Activated CD8-positive, alpha-beta memory T cell treated with anti-CD3 and anti-CD28 coated beads, Interleukin-2, amount 50 U/mL, for 4 hours (primary cell): ENCODE results near the gene CD3E.

Source experiments
- DNase-seq: peaks from one replicate; pipeline ENCODE4 v3.0.0-alpha.2; 2020

Gene CD3E

DNA sequence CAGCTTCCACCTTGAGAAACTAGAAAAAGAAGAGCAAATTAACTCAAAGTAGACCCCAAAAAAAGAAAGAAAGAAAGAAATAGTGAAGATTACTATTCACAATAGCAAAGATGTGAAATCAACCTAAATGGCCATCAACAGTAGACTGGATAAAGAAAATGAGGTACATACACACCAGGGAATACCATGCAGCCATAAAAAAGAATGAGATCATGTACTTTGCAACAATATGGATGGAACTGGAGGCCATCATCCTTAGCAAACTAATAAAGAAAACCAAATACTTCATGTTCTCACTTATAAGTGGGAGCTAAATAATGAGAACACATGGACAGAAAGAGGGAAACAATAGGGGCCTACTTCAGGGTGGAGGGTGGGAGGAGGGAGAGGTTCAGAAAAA lies 24.2 kb downstream of the CD3E start:
- no peak for DNase-seq

DNA sequence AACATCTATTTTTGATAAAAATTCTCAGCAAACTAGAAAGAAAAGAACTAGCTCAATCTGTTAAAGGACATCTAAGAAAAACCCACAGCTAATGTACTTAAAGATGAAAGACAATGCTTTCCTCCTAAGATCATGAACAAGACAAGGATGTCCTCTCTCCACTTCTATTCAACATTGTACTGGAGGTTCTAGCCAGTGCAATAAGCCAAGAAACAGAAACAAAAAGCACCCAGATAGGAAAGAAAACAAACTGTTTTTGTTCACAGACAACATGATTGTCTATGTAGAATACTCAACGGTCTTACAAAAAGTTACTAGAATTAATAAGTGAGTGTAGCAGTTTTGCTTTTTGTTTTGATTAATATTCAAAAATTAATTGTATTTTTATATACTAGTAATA lies 30.2 kb downstream of the CD3E start:
- DNase-seq: no peak

DNA sequence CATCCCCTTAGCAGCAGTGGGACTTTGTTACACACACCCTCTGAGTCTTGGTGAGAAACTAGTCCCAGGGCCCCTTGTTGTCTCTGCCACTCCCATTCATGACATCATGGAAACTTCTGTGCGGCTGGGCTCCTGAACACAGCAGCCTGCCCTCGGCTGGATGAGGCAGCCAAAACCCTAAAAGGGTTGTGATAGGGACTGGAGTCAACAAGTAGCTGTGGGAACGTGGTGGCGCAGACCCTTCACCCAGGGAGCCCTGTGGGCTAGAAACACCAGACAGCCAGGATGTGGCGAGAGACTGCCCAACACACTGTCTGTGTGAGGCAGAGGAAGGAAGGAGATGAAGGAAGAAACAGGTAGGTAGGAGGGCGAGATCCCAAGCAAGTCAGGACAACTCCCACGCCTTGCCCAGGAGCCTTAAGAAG lies 34.1 kb downstream of the CD3E start:
- peak; percentile 88 for DNase-seq

DNA sequence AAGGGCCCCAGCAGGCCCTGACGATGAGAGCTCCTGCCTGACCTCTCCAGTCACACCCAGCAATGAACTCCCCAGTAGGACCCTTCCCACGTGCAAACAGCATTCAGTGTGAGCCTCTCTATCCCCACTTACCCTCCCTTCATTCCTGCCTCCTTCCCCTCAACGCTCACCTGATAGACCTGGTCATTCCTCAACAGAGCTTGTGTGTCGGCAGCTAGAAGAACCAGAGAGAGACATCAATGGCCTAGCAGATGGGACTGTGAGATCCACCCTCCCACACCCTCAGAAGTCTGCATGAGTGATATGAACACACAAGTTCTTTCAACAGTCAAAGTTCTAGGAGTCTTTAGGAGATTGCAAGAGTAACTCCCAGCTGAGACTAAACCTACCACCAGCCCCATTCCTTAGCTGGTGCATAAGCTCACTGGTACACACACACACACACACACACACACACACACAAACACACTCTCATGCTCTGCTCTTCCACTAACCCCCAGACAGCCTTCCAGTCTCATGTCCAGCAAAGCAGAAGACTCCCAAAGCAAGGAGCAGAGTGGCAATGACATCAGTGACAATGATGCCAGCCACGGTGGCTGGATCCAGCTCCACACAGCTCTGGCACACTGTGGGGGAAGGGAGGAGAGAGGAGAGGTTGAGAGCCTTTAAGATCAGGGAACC lies 34.9 kb downstream of the CD3E start:
- no peak for DNase-seq

DNA sequence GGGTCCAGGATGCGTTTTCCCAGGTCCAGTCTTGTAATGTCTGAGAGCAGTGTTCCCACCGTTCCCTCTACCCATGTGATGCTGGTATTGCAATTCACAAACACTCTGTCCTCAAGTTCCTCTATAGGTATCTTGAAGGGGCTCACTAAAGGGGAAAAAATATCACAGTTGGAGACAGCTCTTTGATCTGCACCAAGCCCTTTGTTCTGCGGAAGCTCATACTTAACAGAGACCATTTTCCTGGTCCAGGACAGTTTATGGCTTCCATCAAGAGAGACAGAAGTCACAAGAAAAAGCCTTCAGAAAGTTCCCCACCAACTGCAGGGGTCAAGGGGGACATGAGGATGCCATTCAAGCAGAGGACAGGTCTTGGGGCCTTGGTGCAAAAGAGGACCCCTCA lies 35.9 kb downstream of the CD3E start:
- DNase-seq: no peak

DNA sequence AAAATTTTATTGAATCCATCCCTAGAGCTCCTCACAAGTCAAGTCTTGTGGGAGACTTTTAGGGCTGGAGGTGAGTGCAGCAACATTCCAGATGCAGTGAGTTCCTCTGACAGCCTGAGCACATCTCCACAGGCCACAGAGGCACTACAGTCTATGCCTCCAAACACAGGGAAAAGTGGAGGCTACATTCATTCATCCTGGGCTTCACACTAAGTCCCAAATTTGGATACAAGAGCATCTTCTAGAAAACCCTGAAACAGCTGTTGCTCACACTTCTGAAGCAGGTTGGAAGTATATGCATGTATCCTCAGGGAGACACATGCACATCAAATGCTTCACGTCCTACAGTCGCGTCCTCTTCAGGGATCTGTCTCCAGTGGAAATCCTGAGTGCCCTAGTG lies 36.7 kb downstream of the CD3E start:
- no peak for DNase-seq

DNA sequence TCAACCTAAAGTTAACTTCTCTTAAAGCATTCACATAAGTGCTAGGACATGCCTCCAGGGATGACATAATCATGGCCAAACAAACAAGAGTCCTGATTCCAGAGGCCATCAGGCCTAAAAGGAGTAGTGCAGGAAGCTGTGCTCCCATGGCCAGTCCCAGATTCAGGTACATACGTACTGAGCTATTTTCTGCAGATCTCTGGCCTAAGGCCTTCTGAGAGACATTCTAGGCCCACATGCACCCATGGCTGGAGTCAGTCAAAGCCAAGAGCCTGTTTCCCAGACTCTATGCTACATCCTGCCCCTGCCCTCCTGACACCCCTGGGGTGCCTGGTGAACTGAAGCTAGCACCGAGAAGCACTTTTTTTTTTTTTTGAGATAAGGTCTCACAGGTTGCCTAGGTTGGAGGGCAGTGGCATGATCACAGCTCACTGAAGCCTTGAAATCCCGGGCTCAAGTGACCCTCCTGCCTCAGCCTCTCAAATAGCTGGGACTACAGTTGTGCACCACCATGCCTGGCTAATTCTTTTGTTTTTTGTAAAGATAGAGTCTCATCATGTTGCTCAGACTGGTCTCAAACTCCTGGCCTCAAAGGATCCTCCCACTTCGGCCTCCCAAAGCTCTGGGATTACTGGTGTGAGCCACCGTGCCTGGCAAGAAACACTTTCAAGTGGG lies 37.4 kb downstream of the CD3E start:
- DNase-seq: no peak

DNA sequence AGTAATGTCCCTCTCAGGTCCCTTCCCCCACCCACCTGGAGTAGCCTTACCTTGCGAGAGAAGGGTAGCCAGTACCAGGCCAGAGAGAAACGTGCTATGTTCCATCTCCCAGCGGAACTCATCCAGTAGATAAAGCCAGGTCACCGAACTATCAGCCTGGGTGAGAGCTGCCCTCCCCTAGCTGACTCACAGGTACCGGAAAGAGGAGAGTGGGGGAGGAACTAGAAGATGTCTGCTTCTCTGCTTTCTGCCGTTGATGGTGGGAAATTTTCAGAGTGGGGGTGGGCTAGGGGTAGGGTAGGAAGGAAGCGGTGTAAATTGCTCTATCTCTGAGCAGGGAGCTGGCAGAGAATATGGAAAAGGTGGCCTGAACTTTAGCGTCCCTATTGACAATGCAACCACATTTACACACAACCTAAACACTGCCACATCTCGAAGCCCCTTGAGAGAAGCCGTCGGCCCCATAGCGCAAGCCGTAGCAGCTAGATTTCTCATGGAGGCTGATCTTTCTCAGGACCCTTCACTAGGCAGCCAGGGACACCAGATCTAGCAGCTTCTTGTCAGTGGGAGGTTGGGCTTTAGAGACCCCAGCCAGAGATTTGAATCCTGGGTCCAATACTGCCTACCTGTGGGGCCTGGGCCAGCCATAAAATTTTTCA lies 38.1 kb downstream of the CD3E start, which contains the start of gene CD3D:
TSS of gene CD3D (minus strand) at position 203 of the 659 bp plus-strand sequence. CDS start at position 105, 98 bp downstream.
- DNase-seq: peak; percentile 68

DNA sequence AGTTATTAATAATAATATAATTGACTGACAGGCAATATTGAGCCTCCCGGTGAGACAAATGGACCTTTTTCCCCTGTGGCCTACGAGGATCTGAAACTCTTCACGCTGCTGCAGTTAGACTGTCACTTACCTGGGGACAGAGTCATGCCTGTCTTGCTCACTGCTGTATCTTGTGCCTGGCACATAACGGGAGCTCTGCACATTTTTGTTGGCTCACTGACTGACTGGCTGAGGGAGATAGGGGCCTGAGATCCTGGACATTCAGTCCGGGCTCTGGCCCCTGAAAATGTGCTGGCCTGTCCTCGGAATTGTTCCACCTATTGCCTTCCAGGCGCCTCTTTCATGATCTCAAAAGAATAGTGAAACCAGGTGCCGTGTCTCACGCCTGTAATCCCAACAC lies 38.7 kb downstream of the CD3E start:
- DNase-seq: no peak

DNA sequence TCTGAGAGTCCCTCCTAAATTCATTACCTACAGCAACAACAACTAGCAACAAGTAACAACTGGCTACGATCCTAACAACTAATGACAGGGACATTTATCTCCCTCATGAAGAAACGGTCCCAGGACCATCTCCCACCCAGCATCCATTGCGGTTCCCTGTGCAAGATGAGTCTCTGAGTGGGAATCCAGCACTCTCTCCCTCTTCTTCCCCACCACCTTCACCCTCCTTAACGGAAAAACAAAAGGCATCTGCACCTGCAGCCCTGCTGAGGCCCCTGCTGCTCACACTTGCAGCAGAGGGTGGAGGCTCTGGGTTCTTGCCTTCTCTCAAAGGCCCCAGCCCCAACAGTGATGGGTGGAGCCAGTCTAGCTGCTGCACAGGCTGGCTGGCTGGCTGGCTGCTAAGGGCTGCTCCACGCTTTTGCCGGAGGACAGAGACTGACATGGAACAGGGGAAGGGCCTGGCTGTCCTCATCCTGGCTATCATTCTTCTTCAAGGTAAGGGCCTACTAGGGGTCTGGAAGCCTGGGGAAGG lies 39.5 kb downstream of the CD3E start, which contains the start of gene CD3G:
TSS of gene CD3G (plus strand) at position 364 of the 535 bp plus-strand sequence. CDS start at position 444, 80 bp downstream.
- DNase-seq: peak; percentile 74

DNA sequence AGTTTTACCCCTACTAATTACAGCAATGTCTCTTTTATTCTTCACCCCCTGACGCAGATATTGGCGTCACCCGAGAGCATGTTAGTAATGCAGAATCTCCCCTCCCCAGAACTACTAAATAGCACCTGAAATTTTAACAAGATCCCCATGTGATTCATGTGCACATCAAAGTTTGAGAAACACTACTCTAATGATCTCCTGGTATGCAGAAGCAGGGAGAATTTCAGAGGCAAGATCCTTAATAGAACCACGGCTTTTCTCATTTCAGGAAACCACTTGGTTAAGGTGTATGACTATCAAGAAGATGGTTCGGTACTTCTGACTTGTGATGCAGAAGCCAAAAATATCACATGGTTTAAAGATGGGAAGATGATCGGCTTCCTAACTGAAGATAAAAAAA lies 44.9 kb downstream of the CD3E start:
- DNase-seq: no peak

DNA sequence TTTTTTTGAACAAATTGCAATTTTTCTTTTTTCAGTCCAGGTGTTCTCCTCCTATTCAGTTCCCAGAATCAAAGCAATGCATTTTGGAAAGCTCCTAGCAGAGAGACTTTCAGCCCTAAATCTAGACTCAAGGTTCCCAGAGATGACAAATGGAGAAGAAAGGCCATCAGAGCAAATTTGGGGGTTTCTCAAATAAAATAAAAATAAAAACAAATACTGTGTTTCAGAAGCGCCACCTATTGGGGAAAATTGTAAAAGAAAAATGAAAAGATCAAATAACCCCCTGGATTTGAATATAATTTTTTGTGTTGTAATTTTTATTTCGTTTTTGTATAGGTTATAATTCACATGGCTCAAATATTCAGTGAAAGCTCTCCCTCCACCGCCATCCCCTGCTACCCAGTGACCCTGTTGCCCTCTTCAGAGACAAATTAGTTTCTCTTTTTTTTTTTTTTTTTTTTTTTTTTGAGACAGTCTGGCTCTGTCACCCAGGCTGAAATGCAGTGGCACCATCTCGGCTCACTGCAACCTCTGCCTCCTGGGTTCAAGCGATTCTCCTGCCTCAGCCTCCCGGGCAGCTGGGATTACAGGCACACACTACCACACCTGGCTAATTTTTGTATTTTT lies 48.7 kb downstream of the CD3E start:
- no peak for DNase-seq

DNA sequence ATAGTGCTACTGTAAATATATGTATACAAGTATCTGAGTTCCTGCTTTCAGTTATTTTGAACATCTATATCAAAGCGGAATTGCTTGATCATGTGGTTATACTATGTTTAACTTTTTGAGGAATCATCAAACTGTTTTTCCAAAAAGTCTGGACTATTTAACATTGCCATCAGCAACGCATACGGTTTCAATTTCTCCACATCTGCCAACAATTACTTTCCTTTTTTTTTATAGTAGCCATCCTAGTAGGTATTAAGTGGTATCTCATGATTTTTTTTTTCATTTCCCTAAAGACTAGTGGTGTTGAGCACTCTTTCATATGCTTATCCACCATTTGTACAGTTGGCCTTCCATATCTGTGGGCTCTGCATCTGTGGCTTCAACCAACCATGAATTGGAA lies 53.5 kb downstream of the CD3E start:
- no peak for DNase-seq

DNA sequence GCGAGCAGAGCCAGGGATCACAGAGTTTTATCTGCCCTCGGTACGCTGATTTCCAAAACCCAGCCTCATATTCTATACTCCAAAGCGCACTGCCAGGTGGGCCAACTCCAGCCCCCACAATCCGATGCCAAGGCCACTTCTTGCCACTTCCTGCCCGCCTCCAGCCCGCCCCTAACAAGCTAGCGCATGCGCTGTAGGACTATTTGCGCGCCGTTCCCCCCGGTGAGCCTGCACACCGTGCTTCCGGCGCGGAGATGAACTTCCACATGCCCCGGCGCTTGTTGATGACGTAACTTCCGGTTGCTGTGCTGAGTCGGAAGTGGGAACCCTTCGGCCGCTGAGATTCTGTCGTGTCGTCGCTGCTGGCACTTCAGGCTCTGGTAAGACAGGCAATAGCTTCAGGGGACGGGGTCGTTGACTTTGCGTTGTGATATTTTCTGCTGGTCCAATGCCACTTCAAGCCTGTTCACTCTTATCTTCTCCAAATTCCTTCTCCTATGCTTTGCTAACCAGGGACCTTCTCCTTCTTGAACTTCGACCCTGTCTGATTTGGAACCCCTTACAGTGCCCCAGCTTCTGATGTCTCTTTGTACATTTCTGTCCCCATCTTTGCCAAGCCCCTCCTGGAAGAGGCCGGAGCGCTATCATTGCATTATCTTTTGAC lies 54.9 kb downstream of the CD3E start, which contains the start of gene UBE4A:
TSS of gene UBE4A (plus strand) at position 306 of the 664 bp plus-strand sequence. CDS start 5,481 bp downstream, outside the sequence.
- peak; percentile 99 for DNase-seq

DNA sequence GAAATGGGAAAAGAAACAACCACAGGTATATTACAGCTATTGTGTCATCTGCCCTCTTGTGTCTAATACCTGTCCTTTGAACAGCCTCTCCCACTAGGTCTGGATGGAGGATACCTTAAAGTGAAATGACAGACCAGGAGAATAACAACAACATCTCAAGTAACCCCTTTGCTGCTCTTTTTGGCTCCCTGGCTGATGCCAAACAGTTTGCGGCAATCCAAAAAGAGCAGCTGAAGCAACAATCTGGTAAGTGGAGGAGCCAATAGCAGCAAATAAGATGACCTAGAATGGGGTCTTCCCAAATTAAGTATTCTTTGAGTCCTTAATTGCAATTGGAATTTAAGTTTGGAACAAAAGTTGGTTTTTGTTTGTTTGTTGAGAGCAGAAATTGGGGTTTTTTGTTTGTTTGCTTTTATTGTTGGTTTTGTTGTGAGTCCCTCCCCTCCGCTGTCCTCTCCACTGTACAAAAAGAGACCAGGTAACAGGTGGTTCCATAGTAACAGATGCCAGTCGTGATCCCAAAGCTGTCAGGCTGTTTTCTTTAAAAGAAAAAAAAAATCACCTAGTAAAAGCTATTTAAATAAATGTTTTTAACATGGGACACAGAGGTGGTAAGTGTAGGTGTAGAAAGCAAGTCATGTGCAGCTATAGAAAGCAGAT lies 60.6 kb downstream of the CD3E start:
- DNase-seq: no peak
